GM10248 (cell line): ENCODE measurements around the gene ADGRD1.

Experiments used
- CTCF ChIA-PET: fragments of 300-600 bp; sonication (Branson Sonifier 250); formaldehyde crosslinking; extraction: SDS; loops from one replicate; lab custom pipeline; 2021; ENCODE audit warnings: antibody characterized with exemption; lab: Yijun Ruan, JAX
- POLR2A ChIA-PET: fragments of 350-650 bp; sonication (Branson Sonifier 250); formaldehyde crosslinking; extraction: SDS; loops from one replicate; lab custom pipeline; 2020; ENCODE audit warnings: antibody characterized with exemption; lab: Yijun Ruan, JAX
- DNase-seq: peaks from one replicate; pipeline ENCODE4 v3.0.0; 2012; ENCODE audit errors: extremely low spot score
- CTCF ChIP-seq: IDR thresholded peaks from 2 replicates; pipeline ENCODE4 v1.5.1; 2012; ENCODE audit warnings: mild to moderate bottlenecking, low read depth; ENCODE audit errors: extremely low read depth, missing control alignments, control extremely low read depth

ADGRD1 gene

GRCh38 chr12:131130311-131130911, 176.7 kb downstream of the ADGRD1 start:
- CTCF ChIA-PET: interaction anchor here (3.8 to 5.5 kb wide), 3 partner anchors 17 to 214 kb away, joined by 27 to 72 read pairs (median 48); no protein-coding TSS in a partner anchor
- TF ChIP-seq CTCF: no peak
- no peak for DNase-seq

GRCh38 chr12:131131077-131131807, 177.5 kb downstream of the ADGRD1 start:
- ChIA-PET POLR2A (no interaction called here), CTCF (interaction anchor here (0.8 to 5.5 kb wide), 12 partner anchors 7 to 305 kb away, joined by 3 to 72 read pairs (median 6); no protein-coding TSS in a partner anchor)
- no peak for TF ChIP-seq CTCF
- DNase-seq: no peak

More at GRCh38 chr12:131130311-131130911, 176.7 kb downstream of the ADGRD1 start:
- POLR2A ChIA-PET: no interaction called here

- DNase-seq: no peak
- ChIA-PET POLR2A (no interaction called here), CTCF (interaction anchor here (0.6 to 5.5 kb wide), 22 partner anchors 8 to 369 kb away, joined by 3 to 72 read pairs (median 4); no protein-coding TSS in a partner anchor)
- no peak for TF ChIP-seq CTCF
These were observed 178.1 kb downstream of the ADGRD1 start for GRCh38 chr12:131131808-131132117.

- ChIA-PET CTCF (interaction anchor here (0.6 to 5.5 kb wide), 30 partner anchors 8 to 376 kb away, joined by 3 to 72 read pairs (median 4); no protein-coding TSS in a partner anchor), POLR2A (no interaction called here)
- TF ChIP-seq CTCF: peak; percentile 80
- peak; percentile 84 for DNase-seq
These were observed 178.6 kb downstream of the ADGRD1 start for GRCh38 chr12:131132118-131132892.

GRCh38 chr12:131133015-131133905, 179.6 kb downstream of the ADGRD1 start:
- ChIA-PET POLR2A (no interaction called here), CTCF (interaction anchor here (0.6 to 5.5 kb wide), 19 partner anchors 10 to 377 kb away, joined by 3 to 72 read pairs (median 4); no protein-coding TSS in a partner anchor)

More at GRCh38 chr12:131133015-131133905, 179.6 kb downstream of the ADGRD1 start:
- TF ChIP-seq CTCF: no peak
- DNase-seq: no peak
